SH-SY5Y (cell line): Measurements from ENCODE around the gene LSM14B.

Source experiments
- GATA2 ChIP-seq: IDR thresholded peaks from 2 replicates; pipeline ENCODE4 v1.6.1; 2011; ENCODE audit warnings: mild to moderate bottlenecking, low read depth, low read length
- GATA3 ChIP-seq: IDR thresholded peaks from 2 replicates; pipeline ENCODE4 v1.6.1; 2011; ENCODE audit warnings: low read depth, mild to moderate bottlenecking, low read length, moderate library complexity

DNA sequence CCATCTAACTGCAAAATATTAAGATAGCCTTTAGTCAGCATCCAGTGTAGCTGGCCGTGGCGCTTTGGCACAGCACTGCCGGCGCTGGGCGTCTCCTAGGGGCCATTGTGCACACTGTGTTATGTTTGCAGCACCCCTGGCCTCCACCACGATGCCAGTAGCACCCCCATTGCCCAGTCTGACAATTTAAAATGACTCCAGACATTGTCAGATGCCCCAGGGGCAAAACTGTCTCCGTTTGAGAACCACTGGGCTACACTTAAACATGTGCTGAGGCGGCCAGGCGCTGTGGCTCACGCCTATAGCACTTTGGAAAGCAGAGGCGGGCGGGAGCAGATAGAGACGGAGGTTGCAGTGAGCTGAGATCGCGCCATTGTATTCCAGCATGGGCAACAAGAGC is 54.6 kb downstream of the LSM14B start:
- TF ChIP-seq GATA2 (no peak), GATA3 (no peak)
